Subcutaneous abdominal adipose tissue (tissue), 5 donors: Measurements from ENCODE around the gene PALB2.
"Not testable (repeated sequence)": the region's sequence is repeated elsewhere in the genome, so short reads cannot be mapped to it uniquely, and the experiment has no call there.

Experiments
- H3K27ac ChIP-seq: one replicate; pipeline ENCODE4 v1.7.0; 2013; ENCODE audit warnings: low read depth, mild to moderate bottlenecking, inconsistent platforms, low read length, moderate library complexity
- H3K27me3 ChIP-seq, 5 donors: one replicate each; pipeline ENCODE4 v1.7.0; 2013; ENCODE audit warnings: low read length in 5 of 5, inconsistent platforms in 1 of 5; ENCODE audit not compliant: control insufficient read depth in 5 of 5, insufficient read depth in 4 of 5
- H3K36me3 ChIP-seq, 5 donors: one replicate each; pipeline ENCODE4 v1.7.0; 2013; ENCODE audit warnings: low read length in 5 of 5; ENCODE audit not compliant: control insufficient read depth in 5 of 5, insufficient read depth in 5 of 5
- H3K4me1 ChIP-seq, 5 donors: one replicate each; pipeline ENCODE4 v1.7.0; 2013; ENCODE audit warnings: low read length in 5 of 5, mild to moderate bottlenecking in 3 of 5, moderate library complexity in 1 of 5; ENCODE audit not compliant: control insufficient read depth in 5 of 5, insufficient read depth in 5 of 5
- H3K4me3 ChIP-seq, 5 donors: one replicate each; pipeline ENCODE4 v1.7.0; 2013; ENCODE audit warnings: low read length in 5 of 5, low read depth in 1 of 5
- H3K9ac ChIP-seq, 5 donors: one replicate each; pipeline ENCODE4 v1.7.0; 2013; ENCODE audit warnings: low read length in 5 of 5, mild to moderate bottlenecking in 4 of 5, moderate library complexity in 3 of 5
- H3K9me3 ChIP-seq, 5 donors: one replicate each; pipeline ENCODE4 v1.7.0; 2013; ENCODE audit warnings: low read length in 5 of 5; ENCODE audit not compliant: control insufficient read depth in 5 of 5
- donor health status: healthy.
- donor health status: healthy.
- donor health status: healthy.
- donor health status: healthy.
- donor health status: healthy.

The PALB2 gene

GRCh38 chr16:23587726-23588125 lies 53.4 kb downstream of the PALB2 start:
- Histone ChIP-seq H3K27me3 (no peaks in the 10 kb centered on the region), H3K9me3 (no peaks in the 10 kb centered on the region), H3K27ac (no peak overlapping the region), H3K9ac (no peak overlapping the region), H3K36me3 (peaks cover 25 to 80% (median 73%) of the 10 kb centered on the region in 5 donors), H3K4me3 (no peak overlapping the region), H3K4me1 (peaks cover 0 to 3% (median 0%) of the 10 kb centered on the region in 5 donors)

GRCh38 chr16:23584186-23585076 lies 56.7 kb downstream of the PALB2 start:
- no peak overlapping the region for H3K27ac ChIP-seq
- H3K27me3 ChIP-seq, result no peaks in the 10 kb centered on the region
- peaks cover 0 to 3% (median 0%) of the 10 kb centered on the region in 5 donors for H3K4me1 ChIP-seq
- H3K4me3 ChIP-seq, result no peak overlapping the region
- H3K36me3 ChIP-seq, result peaks cover 29 to 79% (median 65%) of the 10 kb centered on the region in 5 donors
- H3K9me3 ChIP-seq, result no peaks in the 10 kb centered on the region
- peak overlapping the region in 1 of 5 donors; percentile 24 for H3K9ac ChIP-seq

- not testable (repeated sequence) for H3K4me3 ChIP-seq, H3K9me3 ChIP-seq, H3K9ac ChIP-seq, H3K27ac ChIP-seq, H3K4me1 ChIP-seq, H3K27me3 ChIP-seq
- peaks cover 29 to 75% (median 64%) of the 10 kb centered on the region in 5 donors for H3K36me3 ChIP-seq
These were observed 57.8 kb downstream of the PALB2 start for GRCh38 chr16:23583271-23583670.

GRCh38 chr16:23581764-23582163 lies 59.3 kb downstream of the PALB2 start:
- no peak overlapping the region for H3K4me3 ChIP-seq
- H3K4me1 ChIP-seq, result peaks cover 0 to 5% (median 3%) of the 10 kb centered on the region in 5 donors
- H3K9me3 ChIP-seq, result no peaks in the 10 kb centered on the region
- peaks cover 29 to 74% (median 54%) of the 10 kb centered on the region in 5 donors for H3K36me3 ChIP-seq
- no peak overlapping the region for H3K9ac ChIP-seq
- H3K27me3 ChIP-seq, result no peaks in the 10 kb centered on the region
- H3K27ac ChIP-seq, result no peak overlapping the region

GRCh38 chr16:23580391-23580790 lies 60.7 kb downstream of the PALB2 start:
- Histone ChIP-seq H3K36me3 (peaks cover 30 to 73% (median 59%) of the 10 kb centered on the region in 5 donors), H3K27ac (no peak overlapping the region), H3K4me3 (no peak overlapping the region), H3K9ac (no peak overlapping the region), H3K4me1 (peaks cover 0 to 5% (median 3%) of the 10 kb centered on the region in 5 donors), H3K9me3 (no peaks in the 10 kb centered on the region), H3K27me3 (no peaks in the 10 kb centered on the region)

- Histone ChIP-seq H3K4me3 (no peak overlapping the region), H3K36me3 (peaks cover 23 to 73% (median 51%) of the 10 kb centered on the region in 5 donors), H3K9me3 (no peaks in the 10 kb centered on the region)
These were observed 61.7 kb downstream of the PALB2 start for GRCh38 chr16:23579371-23579770.

GRCh38 chr16:23578101-23578830 lies 62.8 kb downstream of the PALB2 start:
- peak overlapping the region in 1 of 5 donors; percentile 14 for H3K9ac ChIP-seq
- H3K4me3 ChIP-seq, result no peak overlapping the region
- H3K36me3 ChIP-seq, result peaks cover 21 to 81% (median 56%) of the 10 kb centered on the region in 5 donors
- H3K9me3 ChIP-seq, result no peaks in the 10 kb centered on the region
- no peak overlapping the region for H3K27ac ChIP-seq
- peaks cover 0 to 5% (median 3%) of the 10 kb centered on the region in 5 donors for H3K4me1 ChIP-seq
- H3K27me3 ChIP-seq, result no peaks in the 10 kb centered on the region

More at GRCh38 chr16:23579371-23579770, 61.7 kb downstream of the PALB2 start:
- Histone ChIP-seq H3K27ac (no peak overlapping the region), H3K27me3 (no peaks in the 10 kb centered on the region), H3K9ac (no peak overlapping the region), H3K4me1 (peaks cover 0 to 5% (median 3%) of the 10 kb centered on the region in 5 donors)

- no peaks in the 10 kb centered on the region for H3K27me3 ChIP-seq
- H3K9ac ChIP-seq, result no peak overlapping the region
- no peak overlapping the region for H3K4me3 ChIP-seq
- H3K36me3 ChIP-seq, result peaks cover 21 to 88% (median 64%) of the 10 kb centered on the region in 5 donors
- no peaks in the 10 kb centered on the region for H3K9me3 ChIP-seq
- peaks cover 0 to 5% (median 3%) of the 10 kb centered on the region in 5 donors for H3K4me1 ChIP-seq
- H3K27ac ChIP-seq, result no peak overlapping the region
These were observed 63.6 kb downstream of the PALB2 start for GRCh38 chr16:23577493-23577892.

- Histone ChIP-seq H3K4me1 (peaks cover 0 to 7% (median 5%) of the 10 kb centered on the region in 5 donors), H3K36me3 (peaks cover 19 to 88% (median 66%) of the 10 kb centered on the region in 5 donors), H3K27me3 (no peaks in the 10 kb centered on the region), H3K9me3 (no peaks in the 10 kb centered on the region), H3K27ac (no peak overlapping the region), H3K4me3 (no peak overlapping the region), H3K9ac (no peak overlapping the region)
These were observed 65.3 kb downstream of the PALB2 start for GRCh38 chr16:23575834-23576233.

- Histone ChIP-seq H3K9me3 (no peaks in the 10 kb centered on the region), H3K36me3 (peaks cover 16 to 88% (median 62%) of the 10 kb centered on the region in 5 donors), H3K27ac (no peak overlapping the region), H3K9ac (no peak overlapping the region), H3K4me1 (peaks cover 0 to 7% (median 5%) of the 10 kb centered on the region in 5 donors), H3K4me3 (no peak overlapping the region), H3K27me3 (no peaks in the 10 kb centered on the region)
These were observed 67.3 kb downstream of the PALB2 start for GRCh38 chr16:23573817-23574216.
